GM23248 (cell line): Measurements from ENCODE around the gene MVB12B.

Source experiments
- EZH2 ChIP-seq: fragments of 200-600 bp; sonication (generic); IDR thresholded peaks from 2 replicates; pipeline ENCODE4 v1.6.1; 2018; ENCODE audit warnings: antibody characterized with exemption, mild to moderate bottlenecking; ENCODE audit not compliant: insufficient read depth, poor library complexity, severe bottlenecking
- EZH2phosphoT487 ChIP-seq: fragments of 200-600 bp; sonication (generic); IDR thresholded peaks from 2 replicates; pipeline ENCODE4 v1.6.1; 2018; ENCODE audit warnings: antibody characterized with exemption, moderate library complexity, mild to moderate bottlenecking, low read depth; ENCODE audit not compliant: insufficient read depth

- no peak for TF ChIP-seq EZH2
- no peak for TF ChIP-seq EZH2phosphoT487
These were observed 23.1 kb upstream of the MVB12B start for GRCh38 chr9:126303488-126303887.
